ENCODE measurements around the gene PASD1.
"Not testable (repeated sequence)": the region's sequence is repeated elsewhere in the genome, so short reads cannot be mapped to it uniquely, and the experiment has no call there.

The PASD1 gene

GRCh38 chrX:151687635-151688034 is 124.2 kb downstream of the PASD1 start:
- H3K36me3 Mint-ChIP-seq (ENCODE audit: low read depth) = no peaks in the 10 kb centered on the region
- no peaks in the 10 kb centered on the region for H3K4me1 Mint-ChIP-seq (ENCODE audit: low read depth)
- H3K9me3 Mint-ChIP-seq = no peaks in the 10 kb centered on the region
- no peak overlapping the region for H3K27ac Mint-ChIP-seq
- no peak overlapping the region for H3K4me3 Mint-ChIP-seq
- H3K27me3 Mint-ChIP-seq = no peaks in the 10 kb centered on the region

DNA sequence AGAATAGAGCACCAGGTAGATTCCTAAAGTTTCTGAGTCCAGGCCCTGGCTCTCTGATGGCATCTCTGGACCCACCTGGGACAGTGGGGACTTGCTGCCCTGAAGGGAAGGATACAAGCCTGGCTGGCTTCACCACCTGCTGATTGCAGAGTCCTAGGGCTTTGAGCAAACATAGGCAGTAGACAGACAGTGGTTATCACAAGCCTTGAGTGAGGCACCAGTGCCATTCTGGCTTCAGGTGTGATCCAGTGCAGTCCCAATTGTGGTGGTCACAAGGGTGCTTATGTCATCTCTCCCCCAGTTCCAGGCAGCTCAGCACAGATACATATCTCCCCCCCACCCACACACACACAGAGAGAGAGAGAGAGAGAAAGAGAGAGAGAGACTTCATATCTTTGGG is 125.2 kb downstream of the PASD1 start:
- Mint-ChIP-seq H3K4me1 (ENCODE audit: low read depth) (no peaks in the 10 kb centered on the region), H3K4me3 (no peak overlapping the region), H3K27ac (no peak overlapping the region), H3K36me3 (ENCODE audit: low read depth) (no peaks in the 10 kb centered on the region), H3K9me3 (no peaks in the 10 kb centered on the region), H3K27me3 (peaks cover 5% of the 10 kb centered on the region)

DNA sequence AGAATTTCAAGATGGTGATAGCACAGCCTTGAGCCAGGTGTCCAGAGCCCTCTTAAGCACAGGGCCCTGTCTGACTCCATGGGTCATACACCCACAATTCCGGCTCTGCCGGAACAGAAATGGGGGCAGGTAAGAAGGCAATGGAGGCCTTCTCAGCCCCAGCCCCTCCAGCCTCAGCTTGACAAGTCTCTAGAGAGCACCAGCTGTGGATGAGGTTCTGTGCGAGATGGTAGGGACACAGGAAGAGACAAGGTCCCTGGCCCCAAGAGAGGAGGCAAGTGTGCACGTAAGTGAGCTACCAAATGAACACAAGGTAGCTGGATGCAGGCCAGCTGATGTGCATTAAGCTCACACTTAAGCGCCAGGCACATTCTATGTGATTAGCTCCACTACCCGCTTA is 129.3 kb downstream of the PASD1 start:
- no peak overlapping the region for H3K4me3 Mint-ChIP-seq
- no peaks in the 10 kb centered on the region for H3K9me3 Mint-ChIP-seq
- no peak overlapping the region for H3K27ac Mint-ChIP-seq
- H3K4me1 Mint-ChIP-seq (ENCODE audit: low read depth) = no peaks in the 10 kb centered on the region
- no peaks in the 10 kb centered on the region for H3K36me3 Mint-ChIP-seq (ENCODE audit: low read depth)
- peaks cover 19% of the 10 kb centered on the region for H3K27me3 Mint-ChIP-seq

GRCh38 chrX:151694121-151694520 is 130.6 kb downstream of the PASD1 start:
- Mint-ChIP-seq H3K27ac (no peak overlapping the region), H3K36me3 (ENCODE audit: low read depth) (no peaks in the 10 kb centered on the region), H3K27me3 (peaks cover 19% of the 10 kb centered on the region), H3K9me3 (no peaks in the 10 kb centered on the region), H3K4me3 (no peak overlapping the region), H3K4me1 (ENCODE audit: low read depth) (no peaks in the 10 kb centered on the region)

DNA sequence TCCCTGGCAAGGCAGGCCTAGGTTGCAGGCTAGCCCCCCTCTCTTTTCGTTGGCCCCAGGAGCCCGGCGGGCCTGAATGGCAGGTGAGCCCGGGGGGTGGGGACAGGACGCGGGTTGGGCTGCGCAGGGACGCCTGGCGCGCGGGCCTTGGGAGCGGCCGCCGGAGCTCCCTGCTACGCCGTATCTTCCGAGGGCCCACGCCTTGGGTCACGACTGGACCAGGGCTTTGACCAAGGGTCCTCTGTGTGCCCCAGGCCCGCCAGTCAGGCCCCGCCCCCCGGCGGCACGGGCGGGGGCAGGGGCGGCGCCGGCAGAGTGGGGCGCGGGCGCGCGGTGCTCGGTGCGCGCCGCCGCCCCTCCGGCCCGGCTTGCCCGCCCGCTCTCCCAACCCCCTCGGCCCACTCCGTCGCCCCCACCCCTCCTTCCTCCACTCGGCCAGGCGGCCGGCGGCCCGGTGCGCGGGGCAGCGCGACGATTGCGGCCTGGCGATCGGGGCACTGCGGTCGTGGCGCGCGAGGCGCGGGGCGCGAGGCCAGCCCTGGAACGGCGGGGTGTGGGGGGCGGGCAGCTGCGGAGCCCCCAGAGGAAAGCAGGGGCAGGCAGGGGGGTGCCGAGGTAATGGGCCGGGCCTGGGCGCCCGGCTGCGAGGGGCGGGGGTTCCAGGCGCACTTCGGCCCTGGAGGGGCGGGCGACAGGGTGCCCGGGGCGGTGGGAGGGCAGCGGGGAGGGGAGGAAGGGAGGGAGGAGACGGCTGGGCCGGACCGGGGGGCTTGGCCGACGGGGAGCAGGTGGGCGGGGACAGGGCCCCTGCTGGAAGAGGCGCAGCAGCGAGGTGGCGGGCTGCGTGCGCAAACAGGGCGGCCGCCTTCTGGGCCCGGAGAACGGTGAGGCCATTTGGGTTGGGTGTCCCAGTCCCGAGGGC is 131.4 kb downstream of the PASD1 start, which contains the start of gene PRRG3:
TSS of gene PRRG3 (plus strand) at position 798 of the 922 bp plus-strand sequence. CDS start 3,357 bp downstream, outside the sequence.
- no peaks in the 10 kb centered on the region for H3K36me3 Mint-ChIP-seq (ENCODE audit: low read depth)
- no peak within 1 kb of the TSS for H3K4me3 Mint-ChIP-seq
- no peaks in the 10 kb centered on the region for H3K9me3 Mint-ChIP-seq
- no peak within 1 kb of the TSS for H3K27ac Mint-ChIP-seq
- peaks cover 19% of the 10 kb centered on the region for H3K27me3 Mint-ChIP-seq
- H3K4me1 Mint-ChIP-seq (ENCODE audit: low read depth) = no peaks in the 10 kb centered on the region

DNA sequence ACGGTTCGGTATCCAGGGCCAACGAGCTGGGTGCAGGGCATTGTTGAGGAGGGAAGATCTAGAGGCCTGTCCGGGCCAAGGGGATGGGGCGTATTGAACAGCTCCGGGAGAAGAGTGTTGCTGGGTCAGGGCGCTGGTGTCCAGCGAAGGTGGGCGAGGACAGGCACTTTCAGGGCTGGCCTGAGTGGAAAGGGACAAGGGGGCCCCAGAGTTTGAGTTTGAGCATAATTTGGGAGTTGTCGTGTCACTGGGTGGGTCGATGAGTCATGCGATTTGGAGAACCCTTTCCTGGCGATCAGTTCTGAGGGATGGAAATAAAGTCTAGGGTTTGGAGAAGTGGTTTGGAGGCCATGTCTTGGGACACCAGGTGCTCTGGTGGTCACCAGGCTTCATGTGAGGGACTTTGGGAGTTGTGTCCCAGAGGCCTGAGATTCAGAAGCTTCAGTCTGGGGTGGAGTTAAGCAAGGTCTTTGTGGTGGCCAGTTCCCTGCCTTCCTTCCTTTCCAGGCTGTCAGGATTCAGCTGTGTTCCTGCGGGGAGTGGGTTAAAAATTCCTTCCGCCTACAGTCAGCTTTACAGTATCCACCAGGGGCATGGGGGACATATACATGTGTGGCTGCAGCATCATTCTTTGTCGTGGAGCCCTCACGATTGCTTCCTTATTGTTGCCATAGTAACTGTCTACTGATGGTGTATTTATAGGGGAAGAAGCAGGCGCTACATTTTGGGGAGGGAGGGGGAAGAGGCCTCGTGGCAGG is 132.3 kb downstream of the PASD1 start:
- no peaks in the 10 kb centered on the region for H3K4me1 Mint-ChIP-seq (ENCODE audit: low read depth)
- no peak overlapping the region for H3K27ac Mint-ChIP-seq
- H3K9me3 Mint-ChIP-seq = no peaks in the 10 kb centered on the region
- H3K36me3 Mint-ChIP-seq (ENCODE audit: low read depth) = no peaks in the 10 kb centered on the region
- H3K4me3 Mint-ChIP-seq = no peak overlapping the region
- H3K27me3 Mint-ChIP-seq = peaks cover 19% of the 10 kb centered on the region

- H3K4me3 Mint-ChIP-seq = not testable (repeated sequence)
These were observed 133.6 kb downstream of the PASD1 start for GRCh38 chrX:151697082-151697481.

GRCh38 chrX:151697522-151697921 is 134.0 kb downstream of the PASD1 start:
- H3K36me3 Mint-ChIP-seq (ENCODE audit: low read depth) = no peaks in the 10 kb centered on the region
- H3K9me3 Mint-ChIP-seq = no peaks in the 10 kb centered on the region
- H3K4me3 Mint-ChIP-seq = no peak overlapping the region
- H3K27ac Mint-ChIP-seq = no peak overlapping the region
- H3K4me1 Mint-ChIP-seq (ENCODE audit: low read depth) = no peaks in the 10 kb centered on the region
- peaks cover 19% of the 10 kb centered on the region for H3K27me3 Mint-ChIP-seq

More at GRCh38 chrX:151697082-151697481, 133.6 kb downstream of the PASD1 start:
- H3K4me1 Mint-ChIP-seq (ENCODE audit: low read depth); H3K9me3 Mint-ChIP-seq; H3K27ac Mint-ChIP-seq; H3K36me3 Mint-ChIP-seq (ENCODE audit: low read depth): not testable (repeated sequence)
- H3K27me3 Mint-ChIP-seq = peaks cover 19% of the 10 kb centered on the region

GRCh38 chrX:151698485-151698884 is 135.0 kb downstream of the PASD1 start:
- Mint-ChIP-seq H3K36me3 (ENCODE audit: low read depth) (no peaks in the 10 kb centered on the region), H3K4me1 (ENCODE audit: low read depth) (no peaks in the 10 kb centered on the region), H3K27ac (no peak overlapping the region), H3K4me3 (no peak overlapping the region), H3K27me3 (peaks cover 16% of the 10 kb centered on the region), H3K9me3 (no peaks in the 10 kb centered on the region)

- Mint-ChIP-seq H3K9me3 (no peaks in the 10 kb centered on the region), H3K4me3 (no peak overlapping the region), H3K27me3 (peaks cover 13% of the 10 kb centered on the region), H3K36me3 (ENCODE audit: low read depth) (no peaks in the 10 kb centered on the region), H3K27ac (no peak overlapping the region), H3K4me1 (ENCODE audit: low read depth) (no peaks in the 10 kb centered on the region)
These were observed 136.3 kb downstream of the PASD1 start for GRCh38 chrX:151699746-151700145.

DNA sequence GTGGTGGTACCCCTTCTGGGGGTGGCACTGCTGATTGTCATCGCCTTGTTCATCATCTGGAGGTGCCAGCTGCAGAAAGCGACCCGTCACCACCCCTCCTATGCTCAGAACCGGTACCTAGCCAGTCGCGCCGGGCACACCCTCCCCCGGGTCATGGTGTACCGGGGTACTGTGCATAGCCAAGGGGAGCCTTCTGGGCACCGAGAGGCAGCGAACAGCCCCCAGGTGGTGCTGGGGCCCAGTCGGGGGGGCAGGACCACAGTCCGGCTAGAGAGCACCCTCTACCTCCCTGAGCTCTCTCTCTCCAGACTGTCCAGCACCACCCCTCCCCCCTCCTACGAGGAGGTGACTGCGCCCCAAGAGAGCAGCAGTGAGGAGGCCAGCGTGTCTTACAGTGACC is 137.1 kb downstream of the PASD1 start:
- Mint-ChIP-seq H3K27ac (no peak overlapping the region), H3K27me3 (peaks cover 11% of the 10 kb centered on the region), H3K4me1 (ENCODE audit: low read depth) (no peaks in the 10 kb centered on the region), H3K9me3 (no peaks in the 10 kb centered on the region), H3K36me3 (ENCODE audit: low read depth) (no peaks in the 10 kb centered on the region), H3K4me3 (no peak overlapping the region)

- H3K27ac Mint-ChIP-seq = no peak overlapping the region
- no peaks in the 10 kb centered on the region for H3K36me3 Mint-ChIP-seq (ENCODE audit: low read depth)
- H3K27me3 Mint-ChIP-seq = peaks cover 8% of the 10 kb centered on the region
- H3K4me1 Mint-ChIP-seq (ENCODE audit: low read depth) = no peaks in the 10 kb centered on the region
- no peak overlapping the region for H3K4me3 Mint-ChIP-seq
- no peaks in the 10 kb centered on the region for H3K9me3 Mint-ChIP-seq
These were observed 137.6 kb downstream of the PASD1 start for GRCh38 chrX:151701071-151701470.

DNA sequence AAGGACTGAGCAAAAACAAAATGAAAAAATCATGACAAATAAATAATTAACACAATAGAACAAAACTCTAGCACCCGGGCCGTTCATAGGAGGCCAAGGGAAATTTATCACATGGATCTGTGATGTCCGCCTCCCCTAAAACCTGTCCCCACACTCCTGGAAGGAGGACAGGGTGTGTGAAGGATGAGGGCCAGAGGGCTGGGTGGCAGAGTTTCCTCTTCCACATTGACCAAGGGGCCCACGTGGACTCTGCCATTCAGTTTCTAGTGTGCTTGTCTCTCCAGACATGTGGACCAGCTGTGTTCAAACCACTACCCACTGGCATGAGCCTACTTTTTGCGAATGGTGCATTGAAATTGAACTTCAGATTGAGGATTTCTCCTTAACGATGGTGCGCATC is 138.1 kb downstream of the PASD1 start:
- no peaks in the 10 kb centered on the region for H3K36me3 Mint-ChIP-seq (ENCODE audit: low read depth)
- H3K4me1 Mint-ChIP-seq (ENCODE audit: low read depth) = no peaks in the 10 kb centered on the region
- H3K27me3 Mint-ChIP-seq = peaks cover 3% of the 10 kb centered on the region
- H3K9me3 Mint-ChIP-seq = no peaks in the 10 kb centered on the region
- H3K4me3 Mint-ChIP-seq = no peak overlapping the region
- H3K27ac Mint-ChIP-seq = no peak overlapping the region

GRCh38 chrX:151702026-151702714 is 138.7 kb downstream of the PASD1 start:
- no peaks in the 10 kb centered on the region for H3K27me3 Mint-ChIP-seq
- H3K27ac Mint-ChIP-seq = no peak overlapping the region
- no peaks in the 10 kb centered on the region for H3K4me1 Mint-ChIP-seq (ENCODE audit: low read depth)
- no peak overlapping the region for H3K4me3 Mint-ChIP-seq
- H3K36me3 Mint-ChIP-seq (ENCODE audit: low read depth) = no peaks in the 10 kb centered on the region
- no peaks in the 10 kb centered on the region for H3K9me3 Mint-ChIP-seq

Measured in stimulated activated naive CD8-positive, alpha-beta T cell treated with anti-CD3 and anti-CD28 coated beads, Interleukin-15, Interleukin-2, amounts not matched to agents 100 ng/mL and 50 ng/mL, for 24 hours (primary cell).